ENCODE data around the gene CDHR3. TPM values are rescaled to one million over a fixed set of nuclear protein-coding genes. Genes with fewer than 3 reads are reported as not detected.

The CDHR3 gene
- total and polyA plus RNA-seq, 2 of the 8 experiments (the other 6 are each of a cell fraction or from before 2014, with no cell fraction given), result 6.4 to 6.8 TPM

DNA sequence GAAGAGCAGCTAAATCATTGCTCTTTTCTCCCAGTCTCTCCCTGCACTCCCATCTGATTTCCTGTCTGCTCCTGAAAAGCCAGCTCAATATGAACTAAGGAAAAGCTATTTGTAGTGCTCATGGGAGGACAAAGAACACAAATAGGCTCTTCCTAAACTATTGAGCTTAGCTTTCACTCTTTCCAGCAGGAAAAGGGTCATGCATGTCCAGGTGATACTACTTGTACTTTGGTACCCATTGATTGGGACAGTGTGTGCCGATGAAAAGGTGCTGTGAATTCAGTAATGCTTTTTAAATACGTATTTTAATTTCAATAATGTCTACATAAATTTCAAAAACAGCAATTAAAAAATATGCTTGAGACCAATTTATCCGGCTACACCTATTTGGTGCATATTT, 49.1 kb upstream of the CDHR3 start:
- no peaks in the 10 kb centered on the region for H3K4me1 ChIP-seq (replicated peaks in 1 of 4; ENCODE audit: control insufficient read depth in 3 of 4, insufficient read depth in 4 of 4, low read length in 3 of 4)
- no peak overlapping the region for H3K56ac ChIP-seq (replicated peaks; ENCODE audit: insufficient read length, low read depth, low read length)
- TF ChIP-seq BRCA1 (IDR thresholded peaks at IDR 0.05; ENCODE audit: low read depth, low read length), result no peak
- TF ChIP-seq RFX5 (IDR thresholded peaks at IDR 0.05; ENCODE audit: borderline replicate concordance, low read depth, low read length), result no peak
- TF ChIP-seq CTBP2 (IDR thresholded peaks at IDR 0.05; ENCODE audit: borderline replicate concordance, insufficient read depth, insufficient read length, low read length), result no peak
- TF ChIP-seq SIRT6 (IDR thresholded peaks at IDR 0.05; ENCODE audit: low read length), result no peak
- no peak for TF ChIP-seq SP4 (IDR thresholded peaks at IDR 0.05; ENCODE audit: low read length)
- H3K14ac ChIP-seq (ENCODE audit: insufficient read length), result no peak overlapping the region
- 93% methylated on average over 3 of the region's 3 CpGs; no CpG with 5 or more reads in 1 of the 2 experiments for WGBS, 2 experiments (ENCODE audit: extremely low coverage in 1 of 2, insufficient coverage in 1 of 2, insufficient read length in 1 of 2, insufficient replicate concordance in 2 of 2, low coverage in 1 of 2, low lambda C conversion rate in 2 of 2, missing lambda C conversion rate in 1 of 2)
- no peaks in the 10 kb centered on the region for H4K20me1 ChIP-seq (replicated peaks in 1 of 2; ENCODE audit: control insufficient read depth in 1 of 2, insufficient read depth in 2 of 2, low read length in 2 of 2)
- no peak overlapping the region for H2BK15ac ChIP-seq (ENCODE audit: low read length)
- no peak overlapping the region for H4K5ac ChIP-seq (ENCODE audit: insufficient read length, low read depth, low read length)
- no peaks in the 10 kb centered on the region for H3K79me1 ChIP-seq (ENCODE audit: low read depth, low read length)
- H2BK5ac ChIP-seq (ENCODE audit: low read depth, low read length), result no peak overlapping the region
- no peak overlapping the region for H3K4ac ChIP-seq (replicated peaks; ENCODE audit: insufficient read length, low read depth, low read length)
- no peak overlapping the region for H3K18ac ChIP-seq (ENCODE audit: extremely low read depth, low read length)
- H3K23me2 ChIP-seq (ENCODE audit: low read depth, low read length), result no peaks in the 10 kb centered on the region
- H3K27ac ChIP-seq (ENCODE audit: low read depth, low read length), result no peak overlapping the region
- H3K4me3 ChIP-seq (ENCODE audit: extremely low read depth in 1 of 4, insufficient read depth in 2 of 4, low read depth in 3 of 4, low read length in 4 of 4), result no peak overlapping the region
- H2BK120ac ChIP-seq (replicated peaks; ENCODE audit: low read depth, low read length), result no peak overlapping the region
- no peaks in the 10 kb centered on the region for H3K79me2 ChIP-seq (ENCODE audit: control insufficient read depth in 1 of 2, insufficient read depth in 2 of 2, low read length in 2 of 2)
- H3K36me3 ChIP-seq (ENCODE audit: control insufficient read depth in 2 of 4, insufficient read depth in 4 of 4, low read length in 3 of 4), result peaks cover 0 to 14% (median 5%) of the 10 kb centered on the region in 4 experiments; a peak in 3 of 8 replicates
- no peak overlapping the region for H4K8ac ChIP-seq (ENCODE audit: extremely low read depth, insufficient read depth, low read length)
- ChIA-PET POLR2A (ENCODE audit: partially characterized antibody) (no interaction called here), CTCF (ENCODE audit: partially characterized antibody) (interaction anchor here (1.0 to 1.2 kb wide), 3 partner anchors 37 to 257 kb away, joined by 3 to 4 read pairs (median 3); partner anchors contain the start of gene ATXN7L1)
- H3K9ac ChIP-seq (replicated peaks in 1 of 4; ENCODE audit: extremely low read depth in 1 of 4, low read depth in 3 of 4, low read length in 3 of 4), result no peak overlapping the region
- H3K4me2 ChIP-seq (ENCODE audit: insufficient read depth in 1 of 2, low read depth in 2 of 2, low read length in 2 of 2), result no peak overlapping the region
- no peak overlapping the region for H2BK12ac ChIP-seq (ENCODE audit: low read depth, low read length)
- H3K23ac ChIP-seq (ENCODE audit: insufficient read length), result no peak overlapping the region
- H2AK5ac ChIP-seq (ENCODE audit: low read depth, low read length), result no peak overlapping the region
- H3K27me3 ChIP-seq (replicated peaks in 1 of 4; ENCODE audit: control insufficient read depth in 3 of 4, extremely low read depth in 1 of 4, insufficient read depth in 3 of 4, low read length in 3 of 4), result no peaks in the 10 kb centered on the region
- no peak overlapping the region for H4K91ac ChIP-seq (replicated peaks; ENCODE audit: insufficient read length, low read length)
- H3K9me3 ChIP-seq (ENCODE audit: insufficient read depth in 2 of 2, low read depth in 1 of 2, low read length in 1 of 2), result peaks cover 3 to 4% of the 10 kb centered on the region in 2 experiments; a peak in 2 of 4 replicates
- H2AFZ ChIP-seq (ENCODE audit: low read length), result no peak overlapping the region
- H2BK20ac ChIP-seq (ENCODE audit: low read length), result no peak overlapping the region
- no peak for FAIRE-seq
- no peak for DNase-seq (ENCODE audit: low read depth in 1 of 2, low spot score in 2 of 2)
